PC-3 (cell line): ENCODE measurements around the gene TIMM29. TPM values are rescaled to one million over a fixed set of nuclear protein-coding genes. Genes with fewer than 3 reads are reported as not detected.

Experiments used
- ATAC-seq: fragments of 200-7000 bp; cut with Tn5 transposase; 2 replicates; pipeline ENCODE4 v1.9.1; 2020; ENCODE audit warnings: mild to moderate bottlenecking, moderate library complexity
- BruUV-seq: library from RNA; stranded (reverse); fragments of 400-500 nt; replicated peaks from 2 replicates; lab custom pipeline; 2021; lab: Mats Ljungman, UMichigan
- CTCF ChIA-PET: fragments of 300-600 bp; sonication (Branson Sonifier 250); formaldehyde crosslinking; loops from one replicate; lab custom pipeline; 2022; ENCODE audit warnings: antibody characterized with exemption; lab: Charles Lee
- POLR2A ChIA-PET: fragments of 300-600 bp; sonication (Branson Sonifier 250); formaldehyde crosslinking; loops from one replicate; lab custom pipeline; 2022; ENCODE audit warnings: antibody characterized with exemption; ENCODE audit not compliant: unreplicated experiment; lab: Charles Lee
- DNase-seq: peaks from one replicate; pipeline ENCODE4 v3.0.0-alpha.2; 2015
- H2AFZ ChIP-seq: fragments of 300-600 bp; sonication (generic); 2 replicates; pipeline ENCODE4 v1.6.0; 2016; ENCODE audit warnings: antibody characterized with exemption, low read length
- H3F3A ChIP-seq: fragments of 300-600 bp; sonication (generic); one replicate; pipeline ENCODE4 v1.6.0; 2017; ENCODE audit warnings: antibody characterized with exemption, low read length, control low read depth, mild to moderate bottlenecking; ENCODE audit not compliant: unreplicated experiment
- H3K27ac ChIP-seq: fragments of 300-600 bp; sonication (generic); 2 replicates; pipeline ENCODE4 v1.5.1; 2016; ENCODE audit warnings: mild to moderate bottlenecking, low read length
- H3K27me3 ChIP-seq: fragments of 300-600 bp; sonication (generic); 2 replicates; pipeline ENCODE4 v1.6.1; 2016; ENCODE audit warnings: low read length, mixed read lengths
- H3K36me3 ChIP-seq: fragments of 300-600 bp; sonication (generic); 2 replicates; pipeline ENCODE4 v1.6.1; 2016; ENCODE audit warnings: low read depth, mixed run types, low read length, mixed read lengths
- H3K4me1 ChIP-seq: fragments of 300-600 bp; sonication (generic); 2 replicates; pipeline ENCODE4 v1.5.1; 2016; ENCODE audit warnings: low read length; ENCODE audit not compliant: insufficient read depth
- H3K4me2 ChIP-seq: fragments of 300-600 bp; sonication (generic); 2 replicates; pipeline ENCODE4 v1.6.0; 2016; ENCODE audit warnings: low read length
- H3K4me3 ChIP-seq: fragments of 300-600 bp; sonication (generic); 2 replicates; pipeline ENCODE4 v1.5.1; 2016; ENCODE audit warnings: mild to moderate bottlenecking, low read length, mixed read lengths
- H3K79me2 ChIP-seq: fragments of 300-600 bp; sonication (generic); 2 replicates; pipeline ENCODE4 v1.6.1; 2017; ENCODE audit warnings: low read length, mixed read lengths
- H3K9ac ChIP-seq: fragments of 300-600 bp; sonication (generic); 2 replicates; pipeline ENCODE4 v1.6.0; 2016; ENCODE audit warnings: mild to moderate bottlenecking, low read length
- H3K9me2 ChIP-seq: fragments of 300-600 bp; sonication (generic); replicated peaks from 2 replicates; pipeline ENCODE4 v1.6.1; 2016; ENCODE audit warnings: mixed run types, low read length, mixed read lengths
- H3K9me3 ChIP-seq: fragments of 300-600 bp; sonication (generic); 2 replicates; pipeline ENCODE4 v1.6.1; 2016; ENCODE audit warnings: low read length, mixed read lengths
- H4K20me1 ChIP-seq: fragments of 300-600 bp; sonication (generic); 2 replicates; pipeline ENCODE4 v1.6.1; 2016; ENCODE audit warnings: low read length, mixed read lengths
- CTCF ChIP-seq: fragments of 300-600 bp; sonication (generic); conservative IDR thresholded peaks from 2 replicates; pipeline ENCODE4 v1.5.1; 2017; ENCODE audit warnings: antibody characterized with exemption, low read depth, mild to moderate bottlenecking, low read length
- EZH2 ChIP-seq: fragments of 300-600 bp; sonication (generic); IDR thresholded peaks from one replicate; pipeline ENCODE4 v1.6.1; 2017; ENCODE audit warnings: antibody characterized with exemption, mild to moderate bottlenecking, low read length; ENCODE audit not compliant: unreplicated experiment
- EZH2phosphoT487 ChIP-seq: fragments of 300-600 bp; sonication (generic); IDR thresholded peaks from 2 replicates; pipeline ENCODE4 v1.6.1; 2018; ENCODE audit warnings: mild to moderate bottlenecking, antibody characterized with exemption, low read length, borderline replicate concordance
- intact Hi-C: fragments of 100-400 bp; cut with micrococcal nuclease; formaldehyde crosslinking; loops from 2 replicates; pipeline ENCODE4 v1.9.0; 2023
- total RNA-seq: library from RNA; depleted of rRNA; stranded (reverse); fragments of >200 nt; gene quantifications from 2 replicates; pipeline ENCODE4 v1.2.3, GENCODE V29; 2014

TIMM29 gene
- total RNA-seq, 1 experiment from 2014 or later = 60.7 TPM

GRCh38 chr19:10919352-10920287, 9.0 kb upstream of the TIMM29 start:
- DNase-seq (no peak), ATAC-seq (no peak)
- CTCF ChIA-PET = no interaction called here
- H3K36me3 ChIP-seq = peaks cover 23% of the 10 kb centered on the region; the same call in 1 of the 2 replicates
- H3K9me3 ChIP-seq = no peaks in the 10 kb centered on the region
- intact Hi-C loops = loop anchor here (5.0 kb wide), 1 partner anchor 47 kb away; the partner anchor contains the start of gene CARM1
- TF ChIP-seq CTCF (no peak), EZH2 (no peak), EZH2phosphoT487 (no peak)
- no peak overlapping the region for H3K27ac ChIP-seq
- peaks cover 15% of the 10 kb centered on the region for H3K4me1 ChIP-seq
- H3F3A ChIP-seq = no peaks in the 10 kb centered on the region
- no peak overlapping the region for H2AFZ ChIP-seq
- no TSS peak for BruUV-seq
- no peaks in the 10 kb centered on the region for H3K9me2 ChIP-seq
- H3K4me2 ChIP-seq = no peak overlapping the region
- H3K79me2 ChIP-seq = no peaks in the 10 kb centered on the region
- no peaks in the 10 kb centered on the region for H3K27me3 ChIP-seq
- POLR2A ChIA-PET = no interaction called here
- no peak overlapping the region for H3K4me3 ChIP-seq
- no peak overlapping the region for H3K9ac ChIP-seq
- no peaks in the 10 kb centered on the region for H4K20me1 ChIP-seq

- intact Hi-C loops = no loop called here
- Histone ChIP-seq H4K20me1 (no peaks in the 10 kb centered on the region), H3K4me2 (no peak overlapping the region), H3K4me1 (peaks cover 9% of the 10 kb centered on the region), H3K79me2 (no peaks in the 10 kb centered on the region), H3F3A (no peaks in the 10 kb centered on the region), H3K27ac (no peak overlapping the region), H3K36me3 (peaks cover 25% of the 10 kb centered on the region; the same call in 1 of the 2 replicates), H3K9me3 (no peaks in the 10 kb centered on the region), H3K27me3 (no peaks in the 10 kb centered on the region), H3K9me2 (no peaks in the 10 kb centered on the region), H3K9ac (no peak overlapping the region), H2AFZ (no peak overlapping the region), H3K4me3 (no peak overlapping the region)
- no TSS peak for BruUV-seq
- TF ChIP-seq CTCF (no peak), EZH2 (no peak), EZH2phosphoT487 (no peak)
- ChIA-PET CTCF (no interaction called here), POLR2A (no interaction called here)
- no peak for ATAC-seq
- DNase-seq = no peak
These were observed 8.3 kb upstream of the TIMM29 start for GRCh38 chr19:10920288-10920655.

GRCh38 chr19:10920781-10921180, 7.8 kb upstream of the TIMM29 start:
- no peak overlapping the region for H3K27ac ChIP-seq
- ATAC-seq (0 out of 2 replicates have a peak, but pooled peaks have one; percentile 7), DNase-seq (no peak)
- intact Hi-C loops = no loop called here
- H3K9ac ChIP-seq = no peak overlapping the region
- no peaks in the 10 kb centered on the region for H3K9me2 ChIP-seq
- H3K4me1 ChIP-seq = peaks cover 4% of the 10 kb centered on the region
- no peaks in the 10 kb centered on the region for H3K79me2 ChIP-seq
- no TSS peak for BruUV-seq
- no peak overlapping the region for H2AFZ ChIP-seq
- no peaks in the 10 kb centered on the region for H3F3A ChIP-seq
- H3K9me3 ChIP-seq = no peaks in the 10 kb centered on the region
- ChIA-PET POLR2A (no interaction called here), CTCF (no interaction called here)
- TF ChIP-seq CTCF = no peak
- no peak for TF ChIP-seq EZH2phosphoT487
- TF ChIP-seq EZH2 = no peak
- no peaks in the 10 kb centered on the region for H4K20me1 ChIP-seq
- no peak overlapping the region for H3K4me2 ChIP-seq
- no peak overlapping the region for H3K4me3 ChIP-seq
- no peaks in the 10 kb centered on the region for H3K27me3 ChIP-seq
- H3K36me3 ChIP-seq = peaks cover 25% of the 10 kb centered on the region; the same call in 1 of the 2 replicates
